B cell (primary cell): ENCODE data around the gene CYP4F22. TPM values are rescaled to one million over a fixed set of nuclear protein-coding genes. Genes with fewer than 3 reads are reported as not detected.
"Not testable (repeated sequence)": the region's sequence is repeated elsewhere in the genome, so short reads cannot be mapped to it uniquely, and the experiment has no call there.

Experiments used
- ATAC-seq: fragments of 200-7000 bp; cut with Tn5 transposase; one replicate; pipeline ENCODE4 v1.10.0; 2021; ENCODE audit warnings: low read depth, mild to moderate bottlenecking, moderate number of reproducible peaks, moderate library complexity
- CTCF ChIA-PET: fragments of 350-600 bp; sonication (Branson Sonifier 250); formaldehyde crosslinking; loops from one replicate; lab custom pipeline; 2021; ENCODE audit warnings: antibody characterized with exemption, inconsistent platforms; lab: Charles Lee
- POLR2A ChIA-PET: fragments of 350-600 bp; sonication (Branson Sonifier 250); formaldehyde crosslinking; loops from one replicate; lab custom pipeline; 2021; ENCODE audit warnings: antibody characterized with exemption; lab: Charles Lee
- DNase-seq: peaks from one replicate; pipeline ENCODE4 v3.0.0; 2013
- H2AFZ ChIP-seq: 2 replicates; pipeline ENCODE4 v1.6.1; 2012; ENCODE audit warnings: mild to moderate bottlenecking, low read depth, low read length; ENCODE audit not compliant: insufficient read depth, poor library complexity, severe bottlenecking
- H3K27ac ChIP-seq, 2 donors: 1 replicate in 1 of 2; 2 replicates in 1 of 2; pipeline ENCODE4 v1.5.1; 2012 to 2013; ENCODE audit warnings: low read length in 2 of 2, mild to moderate bottlenecking in 2 of 2, moderate library complexity in 1 of 2
- H3K27me3 ChIP-seq, 4 experiments: fragments of 200-600 bp in 1 of 4; sonication (generic) in 1 of 4; replicated peaks in 1 of 4; 1 replicate in 2 of 4; 2 replicates in 2 of 4; pipeline versions ENCODE4 v1.6.1 to v1.7.0; 2013 to 2016; ENCODE audit warnings: low read length in 3 of 4, mild to moderate bottlenecking in 2 of 4, mixed read lengths in 1 of 4, moderate library complexity in 1 of 4; ENCODE audit not compliant: insufficient read depth in 4 of 4, control insufficient read depth in 3 of 4; ENCODE audit errors: control extremely low read depth in 1 of 4
- H3K36me3 ChIP-seq, 2 experiments: replicated peaks in 1 of 2; 1 replicate in 1 of 2; 2 replicates in 1 of 2; pipeline versions ENCODE4 v1.6.1 to v1.7.1; 2013; ENCODE audit warnings: low read length in 1 of 2; ENCODE audit not compliant: insufficient read depth in 2 of 2, control insufficient read depth in 1 of 2; ENCODE audit errors: control extremely low read depth in 1 of 2, extremely low read depth in 1 of 2
- H3K4me1 ChIP-seq, 2 donors: fragments of 200-600 bp in 1 of 2; sonication (generic) in 1 of 2; 1 replicate in 1 of 2; 2 replicates in 1 of 2; pipeline versions ENCODE4 v1.5.1 to v1.6.1; 2013 to 2017; ENCODE audit warnings: low read length in 2 of 2; ENCODE audit not compliant: control insufficient read depth in 2 of 2, insufficient read depth in 2 of 2
- H3K4me2 ChIP-seq: replicated peaks from 2 replicates; pipeline ENCODE3; 2012; ENCODE audit warnings: mild to moderate bottlenecking, low read depth, low read length; ENCODE audit not compliant: poor library complexity, severe bottlenecking
- H3K4me3 ChIP-seq, 5 experiments: fragments of 200-600 bp in 1 of 5; sonication (generic) in 1 of 5; 1 replicate in 3 of 5; 2 replicates in 2 of 5; pipeline versions ENCODE4 v1.5.1 to v1.7.0; 2011 to 2016; ENCODE audit warnings: low read length in 4 of 5, mild to moderate bottlenecking in 4 of 5, low read depth in 2 of 5, control low read depth in 1 of 5, moderate library complexity in 1 of 5; ENCODE audit not compliant: insufficient read depth in 1 of 5; ENCODE audit errors: control extremely low read depth in 1 of 5, extremely low read depth in 1 of 5
- H3K79me2 ChIP-seq: fragments of 200-600 bp; sonication (generic); one replicate; pipeline ENCODE4 v1.6.0; 2016; ENCODE audit warnings: low read length; ENCODE audit not compliant: control insufficient read depth, insufficient read depth
- H3K9ac ChIP-seq: fragments of 200-600 bp; sonication (generic); 2 replicates; pipeline ENCODE4 v1.6.1; 2017; ENCODE audit warnings: mild to moderate bottlenecking, low read length, moderate library complexity
- H3K9me3 ChIP-seq, 3 donors: one replicate each; pipeline versions ENCODE4 v1.6.1 to v1.7.1; 2013; ENCODE audit warnings: low read length in 2 of 3; ENCODE audit not compliant: control insufficient read depth in 2 of 3, insufficient read depth in 1 of 3; ENCODE audit errors: control extremely low read depth in 1 of 3
- H4K20me1 ChIP-seq: 2 replicates; pipeline ENCODE4 v1.6.0; 2012; ENCODE audit warnings: mild to moderate bottlenecking, low read length; ENCODE audit not compliant: insufficient read depth, control insufficient read depth, poor library complexity, severe bottlenecking
- H3K27ac Mint-ChIP-seq: one replicate; pipeline ENCODE4 v1.8.0; 2021; ENCODE audit warnings: mixed read lengths
- H3K27me3 Mint-ChIP-seq: one replicate; pipeline ENCODE4 v1.8.0; 2021; ENCODE audit warnings: mixed read lengths
- H3K4me1 Mint-ChIP-seq: one replicate; pipeline ENCODE4 v1.8.0; 2021; ENCODE audit warnings: mixed read lengths
- H3K4me3 Mint-ChIP-seq: one replicate; pipeline ENCODE4 v1.8.0; 2021; ENCODE audit warnings: mixed read lengths
- H3K9me3 Mint-ChIP-seq: one replicate; pipeline ENCODE4 v1.8.0; 2022; ENCODE audit warnings: mixed read lengths; ENCODE audit not compliant: insufficient read depth
- EZH2 ChIP-seq: IDR thresholded peaks from 2 replicates; pipeline ENCODE4 v1.6.1; 2012; ENCODE audit warnings: borderline replicate concordance, low read depth, mild to moderate bottlenecking, moderate library complexity, low read length; ENCODE audit not compliant: insufficient read depth, poor library complexity, severe bottlenecking
- WGBS: methylation state at CpG from one replicate; pipeline ENCODE4 v1.1.5; 2013; ENCODE audit warnings: missing lambda C conversion rate; ENCODE audit not compliant: insufficient coverage; 5-methylcytosine and 5-hydroxymethylcytosine counted together
- intact Hi-C: fragments of 100-400 bp; cut with micrococcal nuclease; formaldehyde crosslinking; loops from one replicate; pipeline ENCODE4 v1.10.0; 2022
- polyA plus RNA-seq: library from polyadenylated mRNA; depleted of rRNA; stranded (reverse); fragments of >200 nt; gene quantifications from 2 replicates; pipeline ENCODE4 v1.2.3, GENCODE V29; 2012
- total RNA-seq, 2 donors: library from RNA; stranded (reverse); fragments of 120-200 nt in 1 of 2; gene quantifications; 1 replicate in 1 of 2; 2 replicates in 1 of 2; pipeline versions ENCODE4 v1.2.3 to v1.2.4, GENCODE V29; 2013 to 2022
- TF ChIP-seq, protein P1 (sequence below): fragments of 200-600 bp; IDR thresholded peaks from one replicate; pipeline ENCODE4 v1.8.0; 2022; ENCODE audit warnings: antibody characterized with exemption, mild to moderate bottlenecking

The CYP4F22 gene
- total and polyA plus RNA-seq, 2 donors (not counting 1 experiment from before 2014, with no cell fraction given): 0.03 TPM; not detected in 1

DNA sequence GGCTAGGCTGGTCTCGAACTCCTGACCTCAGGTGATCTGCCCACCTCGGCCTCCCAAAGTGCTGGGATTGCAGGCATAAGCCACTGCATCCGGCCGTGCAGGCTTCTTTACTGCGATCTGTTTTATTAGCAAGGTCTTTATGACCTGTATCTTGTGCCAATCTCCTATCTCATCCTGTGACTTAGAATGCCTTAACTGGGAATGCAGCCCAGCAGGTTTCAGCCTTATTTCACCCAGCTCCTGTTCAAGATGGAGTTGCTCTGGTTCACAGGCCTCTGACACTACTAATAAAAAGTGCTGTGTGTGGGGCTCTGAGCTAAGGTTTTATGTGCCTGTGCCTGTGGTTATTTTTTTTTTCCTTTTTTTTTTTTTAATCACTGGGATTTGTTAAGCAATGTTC is 22.6 kb upstream of the CYP4F22 start:
- H3K4me3 ChIP-seq, H3K4me3 Mint-ChIP-seq, H4K20me1 ChIP-seq, H3K9ac ChIP-seq, H3K36me3 ChIP-seq, H3K9me3 Mint-ChIP-seq, ATAC-seq, H3K27ac Mint-ChIP-seq, H3K4me1 Mint-ChIP-seq, H3K27me3 ChIP-seq, H3K4me1 ChIP-seq, H2AFZ ChIP-seq, CTCF ChIA-PET, POLR2A ChIA-PET, H3K27ac ChIP-seq, H3K79me2 ChIP-seq, DNase-seq, intact Hi-C loops, H3K27me3 Mint-ChIP-seq, H3K4me2 ChIP-seq: not testable (repeated sequence)
- 100% methylated on average over 5 of the region's 5 CpGs for WGBS
- H3K9me3 ChIP-seq: peaks cover 0 to 15% (median 6%) of the 10 kb centered on the region in 3 donors

DNA sequence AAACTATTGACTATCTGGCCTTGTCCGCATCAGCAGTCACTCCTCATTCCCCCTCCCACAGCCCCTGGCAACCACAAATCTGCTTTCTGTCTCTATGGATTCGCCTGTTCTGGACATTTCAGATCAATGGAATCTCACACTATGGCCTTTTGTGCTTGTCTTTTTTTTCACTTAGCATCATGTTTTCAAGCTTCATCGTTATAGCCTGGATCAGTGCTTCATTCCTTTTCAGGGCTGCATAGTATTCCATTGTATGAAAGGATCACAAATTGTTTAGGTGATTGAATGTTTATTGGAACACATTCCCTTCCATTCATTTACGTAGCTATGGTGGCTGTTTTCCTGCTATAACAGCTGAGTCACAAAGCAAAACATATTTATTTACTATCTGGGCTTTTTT is 21.3 kb upstream of the CYP4F22 start:
- Histone ChIP-seq H3K79me2 (no peaks in the 10 kb centered on the region), H3K4me2 (no peak overlapping the region), H3K4me1 (no peaks in the 10 kb centered on the region), H4K20me1 (no peaks in the 10 kb centered on the region), H3K9me3 (peaks cover 0 to 15% (median 6%) of the 10 kb centered on the region in 3 donors), H3K27me3 (no peaks in the 10 kb centered on the region), H3K9ac (no peak overlapping the region), H3K27ac (no peak overlapping the region), H2AFZ (no peak overlapping the region), H3K4me3 (no peak overlapping the region), H3K36me3 (no peaks in the 10 kb centered on the region)
- ChIA-PET CTCF (no interaction called here), POLR2A (interaction anchor here (0.7 kb wide), 1 partner anchor 53 kb away, joined by 9 read pairs; no protein-coding TSS in a partner anchor)
- ATAC-seq (no peak), DNase-seq (no peak)
- intact Hi-C loops: no loop called here
- Mint-ChIP-seq H3K4me3 (no peak overlapping the region), H3K27me3 (peaks cover 4% of the 10 kb centered on the region), H3K4me1 (no peaks in the 10 kb centered on the region), H3K27ac (no peak overlapping the region), H3K9me3 (no peaks in the 10 kb centered on the region)
- WGBS: 100% methylated on average over 1 of the region's 4 CpGs
- no peak for TF ChIP-seq EZH2
- TF ChIP-seq, protein P1, sequence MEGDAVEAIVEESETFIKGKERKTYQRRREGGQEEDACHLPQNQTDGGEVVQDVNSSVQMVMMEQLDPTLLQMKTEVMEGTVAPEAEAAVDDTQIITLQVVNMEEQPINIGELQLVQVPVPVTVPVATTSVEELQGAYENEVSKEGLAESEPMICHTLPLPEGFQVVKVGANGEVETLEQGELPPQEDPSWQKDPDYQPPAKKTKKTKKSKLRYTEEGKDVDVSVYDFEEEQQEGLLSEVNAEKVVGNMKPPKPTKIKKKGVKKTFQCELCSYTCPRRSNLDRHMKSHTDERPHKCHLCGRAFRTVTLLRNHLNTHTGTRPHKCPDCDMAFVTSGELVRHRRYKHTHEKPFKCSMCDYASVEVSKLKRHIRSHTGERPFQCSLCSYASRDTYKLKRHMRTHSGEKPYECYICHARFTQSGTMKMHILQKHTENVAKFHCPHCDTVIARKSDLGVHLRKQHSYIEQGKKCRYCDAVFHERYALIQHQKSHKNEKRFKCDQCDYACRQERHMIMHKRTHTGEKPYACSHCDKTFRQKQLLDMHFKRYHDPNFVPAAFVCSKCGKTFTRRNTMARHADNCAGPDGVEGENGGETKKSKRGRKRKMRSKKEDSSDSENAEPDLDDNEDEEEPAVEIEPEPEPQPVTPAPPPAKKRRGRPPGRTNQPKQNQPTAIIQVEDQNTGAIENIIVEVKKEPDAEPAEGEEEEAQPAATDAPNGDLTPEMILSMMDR: no peak
